Neuron (in vitro differentiated cells): ENCODE results near the gene MRPL53.
"Not testable (repeated sequence)": the region's sequence is repeated elsewhere in the genome, so short reads cannot be mapped to it uniquely, and the experiment has no call there.

ENCODE experiments used
- H2AFZ ChIP-seq: one replicate; pipeline ENCODE4 v1.6.1; 2013; ENCODE audit warnings: low read depth, mild to moderate bottlenecking, inconsistent platforms, low read length, moderate library complexity
- H3K27me3 ChIP-seq: one replicate; pipeline ENCODE4 v1.6.1; 2013; ENCODE audit warnings: low read length; ENCODE audit not compliant: insufficient read depth
- H3K36me3 ChIP-seq: one replicate; pipeline ENCODE4 v1.6.1; 2013; ENCODE audit warnings: low read length; ENCODE audit not compliant: insufficient read depth
- H3K4me1 ChIP-seq: one replicate; pipeline ENCODE4 v1.6.1; 2013; ENCODE audit warnings: low read length; ENCODE audit not compliant: insufficient read depth
- H3K4me3 ChIP-seq: 2 replicates; pipeline ENCODE4 v1.5.1; 2013; ENCODE audit warnings: mild to moderate bottlenecking, low read length, moderate library complexity
- H3K9me3 ChIP-seq: one replicate; pipeline ENCODE4 v1.6.1; 2013; ENCODE audit warnings: low read length

Gene MRPL53

DNA sequence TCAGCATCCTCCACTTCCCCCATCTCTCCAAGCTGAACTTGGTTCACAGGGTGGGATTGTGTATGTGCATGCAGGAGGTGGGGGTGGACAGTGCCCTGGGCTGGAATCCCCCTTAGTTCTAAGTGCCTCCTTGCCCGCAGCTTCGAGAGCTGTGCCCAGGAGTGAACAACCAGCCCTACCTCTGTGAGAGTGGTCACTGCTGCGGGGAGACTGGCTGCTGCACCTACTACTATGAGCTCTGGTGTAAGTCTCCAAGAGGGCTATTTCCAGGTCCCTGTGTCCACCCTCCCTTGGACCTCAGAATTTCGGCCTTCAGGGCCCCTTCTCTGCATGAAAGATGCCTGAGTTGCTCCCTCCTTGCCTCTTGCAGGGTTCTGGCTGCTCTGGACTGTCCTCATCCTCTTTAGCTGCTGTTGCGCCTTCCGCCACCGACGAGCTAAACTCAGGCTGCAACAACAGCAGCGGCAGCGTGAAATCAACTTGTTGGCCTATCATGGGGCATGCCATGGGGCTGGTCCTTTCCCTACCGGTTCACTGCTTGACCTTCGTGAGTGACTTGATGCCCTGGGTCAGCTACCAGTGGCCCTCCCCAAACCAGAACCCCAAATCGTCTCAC is 12.9 kb downstream of the MRPL53 start:
- peak overlapping the region; percentile 84 for H3K4me3 ChIP-seq
- H2AFZ ChIP-seq, H3K27me3 ChIP-seq, H3K9me3 ChIP-seq: not testable (repeated sequence)
- H3K36me3 ChIP-seq = peaks cover 29% of the 10 kb centered on the region
- H3K4me1 ChIP-seq = peaks cover 40% of the 10 kb centered on the region

- Histone ChIP-seq H3K9me3 (no peaks in the 10 kb centered on the region), H3K36me3 (peaks cover 29% of the 10 kb centered on the region), H3K27me3 (no peaks in the 10 kb centered on the region), H3K4me3 (peak overlapping the region; percentile 84), H2AFZ (no peak overlapping the region), H3K4me1 (peaks cover 34% of the 10 kb centered on the region)
These were observed 13.5 kb downstream of the MRPL53 start for GRCh38 chr2:74458938-74459363.

DNA sequence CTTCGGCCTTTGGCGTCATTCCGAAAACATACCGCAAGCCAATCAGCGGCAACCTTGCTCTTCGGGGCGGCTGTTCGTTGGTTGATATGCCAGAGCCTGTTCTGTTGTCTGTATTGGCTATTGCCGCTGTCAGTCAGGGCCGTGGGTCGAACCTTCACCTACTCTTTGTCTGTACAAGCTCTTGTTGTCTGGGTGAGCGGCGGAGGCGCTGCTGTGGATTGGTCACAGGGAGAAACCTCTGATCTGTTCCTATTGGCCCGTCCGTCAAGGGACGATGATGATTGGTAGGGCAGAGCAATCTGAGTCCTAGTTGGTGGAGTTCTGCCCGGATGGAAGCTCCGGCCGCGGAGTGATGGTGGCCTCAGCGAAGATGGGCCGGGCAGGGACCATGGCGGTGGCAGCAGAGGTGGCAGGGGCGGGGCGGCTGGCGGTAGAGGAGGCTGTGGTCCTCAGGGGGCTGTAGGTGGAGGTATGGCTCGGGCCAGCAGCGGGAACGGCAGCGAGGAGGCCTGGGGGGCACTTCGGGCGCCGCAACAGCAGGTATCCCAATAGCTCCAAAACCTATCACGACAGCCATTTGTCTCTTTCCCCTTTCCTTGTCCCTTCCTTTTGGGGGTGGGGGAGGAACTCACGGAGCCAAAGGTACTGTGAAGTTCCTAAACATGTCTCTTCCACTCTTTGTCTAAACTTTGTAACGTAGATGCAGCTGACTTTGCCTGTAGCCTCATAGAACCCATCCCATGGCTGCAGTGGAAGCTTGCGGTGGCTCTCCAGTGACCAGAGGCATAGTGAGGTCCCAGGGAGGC is 14.1 kb downstream of the MRPL53 start, which contains the start of gene WBP1:
TSS of gene WBP1 (plus strand) at position 307 of the 806 bp plus-strand sequence. CDS start at position 472, 165 bp downstream.
- Histone ChIP-seq H3K27me3 (no peaks in the 10 kb centered on the region), H3K4me3 (peak within 1 kb of the TSS; percentile 84)

GRCh38 chr2:74457549-74458131 is 14.8 kb downstream of the MRPL53 start:
- H3K36me3 ChIP-seq = peaks cover 25% of the 10 kb centered on the region
- H2AFZ ChIP-seq = peak overlapping the region; percentile 70
- peak overlapping the region; percentile 84 for H3K4me3 ChIP-seq
- no peaks in the 10 kb centered on the region for H3K27me3 ChIP-seq
- H3K9me3 ChIP-seq = no peaks in the 10 kb centered on the region
- peaks cover 33% of the 10 kb centered on the region for H3K4me1 ChIP-seq

More for the DNA sequence above, 14.1 kb downstream of the MRPL53 start, which contains the start of gene WBP1:
- Histone ChIP-seq H2AFZ (peak within 1 kb of the TSS; percentile 70), H3K4me1 (peaks cover 33% of the 10 kb centered on the region), H3K36me3 (peaks cover 29% of the 10 kb centered on the region), H3K9me3 (no peaks in the 10 kb centered on the region)

- peaks cover 33% of the 10 kb centered on the region for H3K4me1 ChIP-seq
- H2AFZ ChIP-seq = peak overlapping the region; percentile 70
- H3K9me3 ChIP-seq = no peaks in the 10 kb centered on the region
- H3K36me3 ChIP-seq = peaks cover 20% of the 10 kb centered on the region
- H3K4me3 ChIP-seq = peak overlapping the region; percentile 84
- H3K27me3 ChIP-seq = no peaks in the 10 kb centered on the region
These were observed 15.3 kb downstream of the MRPL53 start for GRCh38 chr2:74457129-74457548.

DNA sequence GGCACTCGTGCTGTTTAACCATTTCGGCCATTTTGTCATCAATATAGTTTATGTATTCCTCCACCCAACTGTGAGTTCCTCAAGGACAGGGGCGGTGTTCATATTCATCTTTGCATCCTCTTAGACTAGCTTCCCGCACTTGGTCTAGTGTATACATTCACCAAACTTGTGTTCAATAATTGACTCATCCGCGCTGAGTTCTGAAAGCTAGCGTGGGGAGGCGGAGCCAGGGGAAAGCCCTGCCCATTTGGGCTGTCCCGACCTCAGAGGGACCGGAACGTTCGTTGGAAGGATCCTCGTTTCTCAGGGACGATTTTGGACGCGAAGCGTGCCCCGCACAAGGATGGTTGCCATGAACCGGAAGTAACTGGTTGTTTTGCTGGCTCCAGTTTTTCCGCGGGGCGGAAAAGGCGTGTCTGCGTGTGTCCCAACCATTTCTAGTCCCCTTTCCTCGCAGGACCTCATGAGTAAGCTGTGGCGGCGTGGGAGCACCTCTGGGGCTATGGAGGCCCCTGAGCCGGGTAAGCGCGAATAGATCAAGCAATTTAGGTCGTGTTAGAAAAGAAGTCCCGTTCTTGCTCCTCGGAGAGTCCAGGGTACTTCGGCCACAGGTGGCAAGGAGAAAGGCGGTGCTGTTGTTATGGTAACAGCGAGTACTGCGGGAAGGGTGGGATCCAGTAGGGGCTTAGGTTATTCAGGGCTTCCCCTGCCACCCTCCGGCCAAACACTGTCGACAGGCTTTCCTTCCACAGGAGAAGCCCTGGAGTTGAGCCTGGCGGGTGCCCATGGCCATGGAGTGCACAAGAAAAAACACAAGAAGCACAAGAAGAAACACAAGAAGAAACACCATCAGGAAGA is 17.6 kb downstream of the MRPL53 start, which contains the start of gene INO80B:
TSS of gene INO80B (plus strand) at position 434 of the 858 bp plus-strand sequence. CDS start at position 464, 30 bp downstream.
- Histone ChIP-seq H3K36me3 (peaks cover 4% of the 10 kb centered on the region), H3K4me3 (peak within 1 kb of the TSS; percentile 52), H3K27me3 (no peaks in the 10 kb centered on the region), H3K9me3 (no peaks in the 10 kb centered on the region), H2AFZ (peak within 1 kb of the TSS; percentile 85), H3K4me1 (peaks cover 33% of the 10 kb centered on the region)

GRCh38 chr2:74450570-74451190 is 21.8 kb downstream of the MRPL53 start:
- Histone ChIP-seq H2AFZ (no peak overlapping the region), H3K4me3 (no peak overlapping the region), H3K36me3 (no peaks in the 10 kb centered on the region), H3K9me3 (no peaks in the 10 kb centered on the region), H3K4me1 (peaks cover 5% of the 10 kb centered on the region), H3K27me3 (peaks cover 8% of the 10 kb centered on the region)

DNA sequence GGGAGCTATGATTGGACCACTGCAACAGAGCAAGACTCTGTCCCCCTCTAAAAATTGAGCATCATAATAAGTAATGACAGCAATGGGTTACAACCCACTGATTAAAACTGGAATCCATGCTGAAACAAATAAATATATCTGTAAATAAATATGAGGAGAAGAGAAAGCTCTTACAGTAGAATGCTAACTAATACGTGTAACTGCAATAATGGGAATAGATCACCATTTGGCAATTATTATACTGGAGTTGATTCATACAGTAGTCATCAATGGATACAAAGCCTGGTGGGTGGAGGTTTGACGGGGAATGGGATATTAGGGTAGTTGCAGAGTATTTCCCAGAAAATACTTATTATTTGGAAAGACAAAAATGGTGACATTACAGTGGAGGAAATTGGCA is 23.7 kb downstream of the MRPL53 start:
- H3K9me3 ChIP-seq = no peaks in the 10 kb centered on the region
- no peak overlapping the region for H2AFZ ChIP-seq
- H3K4me1 ChIP-seq = no peaks in the 10 kb centered on the region
- H3K36me3 ChIP-seq = no peaks in the 10 kb centered on the region
- H3K27me3 ChIP-seq = peaks cover 8% of the 10 kb centered on the region
- H3K4me3 ChIP-seq = no peak overlapping the region

GRCh38 chr2:74447230-74447999 is 25.1 kb downstream of the MRPL53 start:
- Histone ChIP-seq H3K36me3 (no peaks in the 10 kb centered on the region), H2AFZ (no peak overlapping the region), H3K4me3 (no peak overlapping the region), H3K27me3 (peaks cover 8% of the 10 kb centered on the region), H3K4me1 (no peaks in the 10 kb centered on the region), H3K9me3 (no peaks in the 10 kb centered on the region)

- Histone ChIP-seq H2AFZ (no peak overlapping the region), H3K4me1 (peaks cover 6% of the 10 kb centered on the region)
These were observed 27.8 kb downstream of the MRPL53 start for GRCh38 chr2:74444498-74445318.

More at GRCh38 chr2:74444498-74445318, 27.8 kb downstream of the MRPL53 start:
- Histone ChIP-seq H3K36me3 (no peaks in the 10 kb centered on the region), H3K9me3 (no peaks in the 10 kb centered on the region), H3K27me3 (peaks cover 8% of the 10 kb centered on the region), H3K4me3 (no peak overlapping the region)
